ENCODE results near the gene SUCLG2. TPM values are rescaled to one million over a fixed set of nuclear protein-coding genes. Genes with fewer than 3 reads are reported as not detected.

SUCLG2 gene
- total and polyA plus RNA-seq, 4 donors: 38.2 to 71.9 (median 44.5) TPM

- no peaks in the 10 kb centered on the region for H3K36me3 ChIP-seq (ENCODE audit: control insufficient read depth in 1 of 2, insufficient read depth in 2 of 2, low read length in 1 of 2)
Observed at GRCh38 chr3:67686069-67686468, 31.7 kb upstream of the SUCLG2 start.

GRCh38 chr3:67685499-67685898 is 31.1 kb upstream of the SUCLG2 start:
- ATAC-seq (ENCODE audit: low FRiP score) (no peak), DNase-seq (no peak)
- intact Hi-C loops (cut with DNase I): no loop called here
- WGBS, 2 donors: 67 to 68% methylated on average over 1 of the region's 1 CpG
- Histone ChIP-seq H3K27ac (ENCODE audit: low read depth in 1 of 2, low read length in 2 of 2) (no peak overlapping the region), H3K4me1 (ENCODE audit: control insufficient read depth in 1 of 2, insufficient read depth in 2 of 2, low read length in 2 of 2) (no peaks in the 10 kb centered on the region), H3K27me3 (ENCODE audit: control insufficient read depth in 1 of 2, insufficient read depth in 2 of 2, low read length in 1 of 2) (no peaks in the 10 kb centered on the region), H3K4me3 (ENCODE audit: low read length in 2 of 2) (no peak overlapping the region), H3K36me3 (ENCODE audit: control insufficient read depth in 1 of 2, insufficient read depth in 2 of 2, low read length in 1 of 2) (no peaks in the 10 kb centered on the region), H3K9me3 (ENCODE audit: control insufficient read depth, low read length) (no peaks in the 10 kb centered on the region)

More at GRCh38 chr3:67686069-67686468, 31.7 kb upstream of the SUCLG2 start:
- DNase-seq: no peak
- Histone ChIP-seq H3K27me3 (ENCODE audit: control insufficient read depth in 1 of 2, insufficient read depth in 2 of 2, low read length in 1 of 2) (no peaks in the 10 kb centered on the region), H3K27ac (ENCODE audit: low read depth in 1 of 2, low read length in 2 of 2) (no peak overlapping the region), H3K4me3 (ENCODE audit: low read length in 2 of 2) (no peak overlapping the region), H3K4me1 (ENCODE audit: control insufficient read depth in 1 of 2, insufficient read depth in 2 of 2, low read length in 2 of 2) (no peaks in the 10 kb centered on the region), H3K9me3 (ENCODE audit: control insufficient read depth, low read length) (no peaks in the 10 kb centered on the region)
- no peak for ATAC-seq (ENCODE audit: low FRiP score)
- 87 to 89% methylated on average over 8 of the region's 8 CpGs for WGBS, 2 donors
- intact Hi-C loops (cut with DNase I): no loop called here

- H3K27me3 ChIP-seq (ENCODE audit: control insufficient read depth in 1 of 2, insufficient read depth in 2 of 2, low read length in 1 of 2): no peaks in the 10 kb centered on the region
- intact Hi-C loops (cut with DNase I): no loop called here
- no peak for ATAC-seq (ENCODE audit: low FRiP score)
- H3K9me3 ChIP-seq (ENCODE audit: control insufficient read depth, low read length): no peaks in the 10 kb centered on the region
- H3K36me3 ChIP-seq (ENCODE audit: control insufficient read depth in 1 of 2, insufficient read depth in 2 of 2, low read length in 1 of 2): no peaks in the 10 kb centered on the region
- H3K27ac ChIP-seq (ENCODE audit: low read depth in 1 of 2, low read length in 2 of 2): no peak overlapping the region
- WGBS, 2 donors: 95 to 96% methylated on average over 3 of the region's 3 CpGs
- no peak overlapping the region for H3K4me3 ChIP-seq (ENCODE audit: low read length in 2 of 2)
- DNase-seq: no peak
- H3K4me1 ChIP-seq (ENCODE audit: control insufficient read depth in 1 of 2, insufficient read depth in 2 of 2, low read length in 2 of 2): no peaks in the 10 kb centered on the region
Observed at GRCh38 chr3:67684211-67684610, 29.8 kb upstream of the SUCLG2 start.

GRCh38 chr3:67683522-67683921 is 29.1 kb upstream of the SUCLG2 start:
- Histone ChIP-seq H3K27ac (ENCODE audit: low read depth in 1 of 2, low read length in 2 of 2) (no peak overlapping the region), H3K9me3 (ENCODE audit: control insufficient read depth, low read length) (no peaks in the 10 kb centered on the region), H3K4me1 (ENCODE audit: control insufficient read depth in 1 of 2, insufficient read depth in 2 of 2, low read length in 2 of 2) (no peaks in the 10 kb centered on the region), H3K27me3 (ENCODE audit: control insufficient read depth in 1 of 2, insufficient read depth in 2 of 2, low read length in 1 of 2) (no peaks in the 10 kb centered on the region), H3K4me3 (ENCODE audit: low read length in 2 of 2) (no peak overlapping the region), H3K36me3 (ENCODE audit: control insufficient read depth in 1 of 2, insufficient read depth in 2 of 2, low read length in 1 of 2) (no peaks in the 10 kb centered on the region)
- intact Hi-C loops (cut with DNase I): no loop called here
- DNase-seq: no peak
- no peak for ATAC-seq (ENCODE audit: low FRiP score)

GRCh38 chr3:67678665-67679064 is 24.3 kb upstream of the SUCLG2 start:
- no peak for ATAC-seq (ENCODE audit: low FRiP score)
- no peaks in the 10 kb centered on the region for H3K36me3 ChIP-seq (ENCODE audit: control insufficient read depth in 1 of 2, insufficient read depth in 2 of 2, low read length in 1 of 2)

GRCh38 chr3:67674055-67674454 is 19.6 kb upstream of the SUCLG2 start:
- WGBS, 2 donors: 94 to 95% methylated on average over 4 of the region's 4 CpGs
- H3K9me3 ChIP-seq (ENCODE audit: control insufficient read depth, low read length): no peaks in the 10 kb centered on the region
- no peak overlapping the region for H3K27ac ChIP-seq (ENCODE audit: low read depth in 1 of 2, low read length in 2 of 2)
- no peak for ATAC-seq (ENCODE audit: low FRiP score)
- no peaks in the 10 kb centered on the region for H3K4me1 ChIP-seq (ENCODE audit: control insufficient read depth in 1 of 2, insufficient read depth in 2 of 2, low read length in 2 of 2)
- DNase-seq: no peak
- H3K4me3 ChIP-seq (ENCODE audit: low read length in 2 of 2): no peak overlapping the region
- H3K36me3 ChIP-seq (ENCODE audit: control insufficient read depth in 1 of 2, insufficient read depth in 2 of 2, low read length in 1 of 2): no peaks in the 10 kb centered on the region
- intact Hi-C loops (cut with DNase I): no loop called here
- H3K27me3 ChIP-seq (ENCODE audit: control insufficient read depth in 1 of 2, insufficient read depth in 2 of 2, low read length in 1 of 2): no peaks in the 10 kb centered on the region

More at GRCh38 chr3:67678665-67679064, 24.3 kb upstream of the SUCLG2 start:
- H3K4me3 ChIP-seq (ENCODE audit: low read length in 2 of 2): no peak overlapping the region
- DNase-seq: no peak
- no peak overlapping the region for H3K27ac ChIP-seq (ENCODE audit: low read depth in 1 of 2, low read length in 2 of 2)
- intact Hi-C loops (cut with DNase I): no loop called here
- no peaks in the 10 kb centered on the region for H3K27me3 ChIP-seq (ENCODE audit: control insufficient read depth in 1 of 2, insufficient read depth in 2 of 2, low read length in 1 of 2)
- no peaks in the 10 kb centered on the region for H3K9me3 ChIP-seq (ENCODE audit: control insufficient read depth, low read length)
- H3K4me1 ChIP-seq (ENCODE audit: control insufficient read depth in 1 of 2, insufficient read depth in 2 of 2, low read length in 2 of 2): no peaks in the 10 kb centered on the region

GRCh38 chr3:67662733-67663132 is 8.3 kb upstream of the SUCLG2 start:
- WGBS, 2 donors: 95 to 96% methylated on average over 3 of the region's 3 CpGs

GRCh38 chr3:67661089-67661488 is 6.7 kb upstream of the SUCLG2 start:
- Histone ChIP-seq H3K27ac (ENCODE audit: low read depth in 1 of 2, low read length in 2 of 2) (no peak overlapping the region), H3K9me3 (ENCODE audit: control insufficient read depth, low read length) (no peaks in the 10 kb centered on the region), H3K4me3 (ENCODE audit: low read length in 2 of 2) (no peak overlapping the region), H3K4me1 (ENCODE audit: control insufficient read depth in 1 of 2, insufficient read depth in 2 of 2, low read length in 2 of 2) (no peaks in the 10 kb centered on the region), H3K27me3 (ENCODE audit: control insufficient read depth in 1 of 2, insufficient read depth in 2 of 2, low read length in 1 of 2) (no peaks in the 10 kb centered on the region), H3K36me3 (ENCODE audit: control insufficient read depth in 1 of 2, insufficient read depth in 2 of 2, low read length in 1 of 2) (no peaks in the 10 kb centered on the region)
- 22 to 27% methylated on average over 1 of the region's 1 CpG for WGBS, 2 donors
- intact Hi-C loops (cut with DNase I): no loop called here
- no peak for ATAC-seq (ENCODE audit: low FRiP score)
- DNase-seq: no peak

More at GRCh38 chr3:67662733-67663132, 8.3 kb upstream of the SUCLG2 start:
- DNase-seq (no peak), ATAC-seq (ENCODE audit: low FRiP score) (no peak)
- Histone ChIP-seq H3K36me3 (ENCODE audit: control insufficient read depth in 1 of 2, insufficient read depth in 2 of 2, low read length in 1 of 2) (no peaks in the 10 kb centered on the region), H3K27me3 (ENCODE audit: control insufficient read depth in 1 of 2, insufficient read depth in 2 of 2, low read length in 1 of 2) (no peaks in the 10 kb centered on the region), H3K4me3 (ENCODE audit: low read length in 2 of 2) (no peak overlapping the region), H3K9me3 (ENCODE audit: control insufficient read depth, low read length) (no peaks in the 10 kb centered on the region), H3K4me1 (ENCODE audit: control insufficient read depth in 1 of 2, insufficient read depth in 2 of 2, low read length in 2 of 2) (no peaks in the 10 kb centered on the region), H3K27ac (ENCODE audit: low read depth in 1 of 2, low read length in 2 of 2) (no peak overlapping the region)
- intact Hi-C loops (cut with DNase I): no loop called here

GRCh38 chr3:67657192-67657591 is 2.8 kb upstream of the SUCLG2 start:
- intact Hi-C loops (cut with DNase I): no loop called here
- peaks cover 2% of the 10 kb centered on the region in 2 donors for H3K4me1 ChIP-seq (ENCODE audit: control insufficient read depth in 1 of 2, insufficient read depth in 2 of 2, low read length in 2 of 2)
- H3K4me3 ChIP-seq (ENCODE audit: low read length in 2 of 2): no peak overlapping the region
- no peaks in the 10 kb centered on the region for H3K27me3 ChIP-seq (ENCODE audit: control insufficient read depth in 1 of 2, insufficient read depth in 2 of 2, low read length in 1 of 2)
- no peak overlapping the region for H3K27ac ChIP-seq (ENCODE audit: low read depth in 1 of 2, low read length in 2 of 2)
- WGBS, 2 donors: 91 to 94% methylated on average over 5 of the region's 5 CpGs
- no peaks in the 10 kb centered on the region for H3K9me3 ChIP-seq (ENCODE audit: control insufficient read depth, low read length)
- DNase-seq: no peak
- no peak for ATAC-seq (ENCODE audit: low FRiP score)
- H3K36me3 ChIP-seq (ENCODE audit: control insufficient read depth in 1 of 2, insufficient read depth in 2 of 2, low read length in 1 of 2): no peaks in the 10 kb centered on the region

Measured in aorta (tissue), 5 donors.